Colonic mucosa (tissue), 4 donors: Measurements from ENCODE around the gene POMT1. TPM values are rescaled to one million over a fixed set of nuclear protein-coding genes. Genes with fewer than 3 reads are reported as not detected.
A peak's percentile ranks its signal among the peaks of the same experiment; 100 is the strongest.

Experiments used
- DNase-seq: peaks from one replicate; pipeline ENCODE4 v3.0.0-alpha.2; 2020
- H3K27ac ChIP-seq: fragments of 200-600 bp; one replicate; pipeline ENCODE4 v1.8.0; 2021
- H3K27me3 ChIP-seq: fragments of 200-600 bp; one replicate; pipeline ENCODE4 v1.8.0; 2021
- H3K36me3 ChIP-seq: fragments of 200-600 bp; one replicate; pipeline ENCODE4 v1.8.0; 2021
- H3K4me1 ChIP-seq: fragments of 200-600 bp; one replicate; pipeline ENCODE4 v1.8.0; 2021; ENCODE audit warnings: mild to moderate bottlenecking
- H3K4me3 ChIP-seq: fragments of 200-600 bp; one replicate; pipeline ENCODE4 v1.8.0; 2021
- H3K9ac ChIP-seq, 2 donors: one replicate each; pipeline ENCODE4 v1.7.0; 2013; ENCODE audit warnings: control low read depth in 2 of 2, low read depth in 2 of 2, low read length in 2 of 2
- H3K9me3 ChIP-seq: fragments of 200-600 bp; one replicate; pipeline ENCODE4 v1.8.0; 2021
- CTCF ChIP-seq: fragments of 200-600 bp; IDR thresholded peaks from one replicate; pipeline ENCODE4 v1.8.0; 2022; ENCODE audit warnings: antibody characterized with exemption, mild to moderate bottlenecking
- intact Hi-C: fragments of 100-400 bp; cut with DNase I; formaldehyde crosslinking; loops from one replicate; pipeline ENCODE4 v1.14.1; 2022
- total RNA-seq, 2 donors: library from RNA; stranded (reverse); fragmentation: NEBNext Ultra II Directional in 1 of 2; extraction: Animal tissue kit (Norgen Biotek cat#: 25700) in 1 of 2; gene quantifications; one replicate each; pipeline ENCODE4 v1.2.1, GENCODE V29; 2021
- donor health status: healthy.
- donor health status: DM: no; HTN: no; CAD: no.
- donor health status: DM: no; HTN: no; CAD: no.

POMT1 gene
- total RNA-seq, 2 donors from 2014 or later = 24.0 to 28.8 TPM

GRCh38 chr9:131500377-131500776 is 2.3 kb upstream of the POMT1 start:
- Histone ChIP-seq H3K4me3 (no peak overlapping the region), H3K9ac (no peak overlapping the region), H3K27ac (no peak overlapping the region), H3K27me3 (no peaks in the 10 kb centered on the region), H3K4me1 (peaks cover 4% of the 10 kb centered on the region), H3K9me3 (no peaks in the 10 kb centered on the region), H3K36me3 (peaks cover 3% of the 10 kb centered on the region)
- DNase-seq = no peak
- intact Hi-C loops = no loop called here
- TF ChIP-seq CTCF = no peak

- Histone ChIP-seq H3K4me3 (no peak overlapping the region), H3K27me3 (no peaks in the 10 kb centered on the region), H3K27ac (no peak overlapping the region), H3K9ac (no peak overlapping the region), H3K36me3 (peaks cover 3% of the 10 kb centered on the region), H3K9me3 (no peaks in the 10 kb centered on the region), H3K4me1 (peaks cover 4% of the 10 kb centered on the region)
- intact Hi-C loops = no loop called here
- no peak for TF ChIP-seq CTCF
- DNase-seq = no peak
These were observed 1.7 kb upstream of the POMT1 start for GRCh38 chr9:131500939-131501541.

GRCh38 chr9:131503626-131504465 is 1.1 kb downstream of the POMT1 start:
- Histone ChIP-seq H3K4me3 (peak overlapping the region; percentile 100), H3K9ac (peak overlapping the region; percentile 87 to 89), H3K4me1 (peaks cover 4% of the 10 kb centered on the region), H3K36me3 (no peaks in the 10 kb centered on the region), H3K27ac (no peak overlapping the region), H3K9me3 (no peaks in the 10 kb centered on the region), H3K27me3 (no peaks in the 10 kb centered on the region)
- DNase-seq = no peak
- TF ChIP-seq CTCF = no peak
- intact Hi-C loops = no loop called here

- peaks cover 4% of the 10 kb centered on the region for H3K4me1 ChIP-seq
- no peak overlapping the region for H3K9ac ChIP-seq
- no peaks in the 10 kb centered on the region for H3K27me3 ChIP-seq
- H3K27ac ChIP-seq = no peak overlapping the region
- peaks cover 1% of the 10 kb centered on the region for H3K36me3 ChIP-seq
- H3K9me3 ChIP-seq = no peaks in the 10 kb centered on the region
- no peak overlapping the region for H3K4me3 ChIP-seq
- intact Hi-C loops = no loop called here
- TF ChIP-seq CTCF = no peak
- DNase-seq = no peak
These were observed 2.3 kb downstream of the POMT1 start for GRCh38 chr9:131505012-131505411.

- Histone ChIP-seq H3K9me3 (no peaks in the 10 kb centered on the region), H3K4me1 (no peaks in the 10 kb centered on the region), H3K27ac (no peak overlapping the region), H3K4me3 (no peak overlapping the region), H3K36me3 (peaks cover 12% of the 10 kb centered on the region), H3K9ac (no peak overlapping the region), H3K27me3 (no peaks in the 10 kb centered on the region)
- no peak for DNase-seq
- intact Hi-C loops = no loop called here
- TF ChIP-seq CTCF = no peak
These were observed 8.7 kb downstream of the POMT1 start for GRCh38 chr9:131511416-131511815.
